HG03571 (cell line): ENCODE measurements around the gene NUAK2.
"Not testable (repeated sequence)": the region's sequence is repeated elsewhere in the genome, so short reads cannot be mapped to it uniquely, and the experiment has no call there.

Source experiments
- ATAC-seq: cut with Tn5 transposase; IDR thresholded peaks from one replicate; pipeline ENCODE4 v1.9.1; 2021; ENCODE audit not compliant: unreplicated experiment

NUAK2 gene

DNA sequence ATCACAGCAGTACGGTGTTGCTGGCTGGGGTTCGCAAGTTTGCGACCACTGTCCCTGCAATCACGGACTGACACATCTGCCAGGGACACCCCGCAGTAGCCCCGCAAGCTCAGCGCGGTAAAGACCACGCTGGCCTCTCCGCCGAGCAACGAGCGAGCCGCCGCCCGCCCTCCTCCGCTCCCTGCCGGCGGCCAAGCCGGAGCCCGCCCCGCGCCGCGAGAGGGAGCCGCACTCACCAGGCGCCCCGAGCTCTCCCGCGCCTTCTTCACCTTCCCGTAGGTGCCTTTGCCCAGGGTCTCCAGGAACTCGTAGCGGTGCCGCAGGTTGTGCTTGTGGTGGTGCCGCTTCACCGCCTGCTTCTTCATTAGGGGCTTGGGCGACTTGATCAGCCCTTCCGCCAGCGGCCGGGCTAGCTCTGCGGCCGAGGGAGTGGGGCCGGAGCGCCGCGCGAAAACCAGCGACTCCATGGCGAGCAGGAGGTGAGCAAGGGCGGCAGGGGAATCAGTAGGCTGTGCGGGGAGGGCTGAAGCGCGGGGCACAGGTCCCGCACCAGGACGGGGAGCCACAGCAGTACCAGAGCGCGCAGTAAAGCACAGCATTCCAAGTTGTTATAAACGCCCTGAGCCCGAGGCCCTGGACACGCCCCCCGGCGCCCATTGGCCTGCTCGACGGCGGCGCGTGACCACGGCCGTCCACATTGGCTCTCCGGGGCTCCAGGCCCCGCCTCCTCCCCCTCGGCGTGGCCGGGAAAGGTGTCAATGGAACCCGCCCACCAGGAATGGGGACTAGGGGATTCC lies at the start of gene NUAK2:
NUAK2 (minus strand) TSS at position 584 of the 797 bp plus-strand sequence; CDS start at position 467, 117 bp downstream.
- no peak for ATAC-seq

DNA sequence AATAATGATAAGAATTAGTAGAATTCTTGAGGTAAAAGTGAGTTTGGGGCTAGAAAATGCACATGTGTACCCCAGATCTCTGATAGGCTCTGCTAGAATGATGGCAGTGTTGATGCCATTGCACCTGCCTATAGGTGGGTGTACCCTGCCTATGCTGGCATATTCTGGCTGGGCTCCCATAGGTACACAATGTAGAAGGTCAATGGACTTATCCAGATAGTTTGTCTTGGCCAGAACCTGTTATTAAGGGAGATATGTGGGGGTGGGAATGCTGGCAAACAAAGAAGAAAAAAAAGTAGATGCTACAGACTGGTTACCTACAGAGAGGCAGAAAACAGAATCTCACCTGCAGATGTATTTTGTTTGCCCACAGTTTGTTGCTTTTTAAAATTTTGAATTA lies 49.2 kb upstream of the NUAK2 start:
- ATAC-seq = no peak

DNA sequence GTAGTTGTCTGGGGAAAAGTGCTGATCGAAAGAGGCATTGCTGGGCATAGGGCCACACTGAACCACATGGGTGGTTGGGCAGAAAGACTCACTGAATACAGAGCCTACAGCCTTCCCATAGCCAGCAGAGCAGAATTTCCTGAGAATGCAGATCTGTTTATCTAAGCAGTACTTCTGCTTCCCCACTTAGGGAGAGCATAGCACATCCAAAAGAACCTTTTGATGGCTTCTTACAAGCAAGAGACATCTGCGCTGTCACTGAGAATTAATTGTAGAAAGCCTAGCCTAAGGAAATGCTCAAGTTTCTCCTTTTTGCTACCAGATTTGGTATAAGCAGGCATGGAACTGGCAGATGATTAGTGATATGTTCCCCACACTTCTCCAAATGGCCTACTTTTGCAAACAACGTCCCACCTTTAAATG lies 48.2 kb upstream of the NUAK2 start:
- ATAC-seq = no peak

DNA sequence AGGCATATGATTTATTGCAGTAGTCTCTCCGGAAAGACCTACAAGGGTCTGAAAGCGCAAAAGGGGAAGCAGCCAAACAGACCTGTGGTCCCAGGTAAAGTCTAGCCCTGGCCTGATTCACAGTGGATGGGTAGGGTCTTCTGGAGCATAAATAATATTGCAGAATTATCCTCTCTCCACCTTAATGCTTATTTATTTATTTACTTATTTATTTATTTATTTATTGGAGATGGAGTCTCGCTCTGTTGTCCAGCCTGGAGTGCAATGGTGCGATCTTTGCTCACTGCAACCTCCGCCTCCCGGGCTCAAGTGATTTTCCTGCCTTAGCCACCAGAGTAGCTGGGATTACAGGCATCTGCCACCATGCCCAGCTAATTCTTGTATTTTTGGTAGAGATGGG lies 46.9 kb upstream of the NUAK2 start:
- ATAC-seq = no peak

DNA sequence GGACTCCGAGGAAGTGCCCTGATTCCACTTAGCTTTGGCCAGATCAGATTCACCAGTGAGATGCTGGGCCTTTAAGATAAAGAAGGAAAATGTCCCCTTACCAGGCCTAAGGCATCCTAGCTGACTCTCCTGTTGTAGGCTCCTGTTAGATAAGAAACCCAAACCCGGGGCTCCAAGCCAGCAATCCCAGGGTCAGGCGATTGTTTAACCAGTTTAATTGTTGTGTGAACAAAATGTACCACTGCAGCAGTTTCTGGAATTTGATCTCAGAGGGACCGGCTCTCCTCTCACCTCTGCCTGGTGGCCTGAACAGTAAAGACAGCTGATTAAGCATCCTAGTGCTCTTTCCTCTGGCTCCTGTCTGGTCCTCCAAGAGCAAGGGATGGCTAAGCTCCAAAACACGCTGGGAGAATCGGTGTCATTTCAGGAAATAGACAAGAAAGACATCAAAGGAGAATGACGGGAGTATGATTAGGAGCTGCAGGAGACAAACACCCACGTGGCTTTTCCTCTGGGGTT lies 44.5 kb upstream of the NUAK2 start:
- no peak for ATAC-seq

DNA sequence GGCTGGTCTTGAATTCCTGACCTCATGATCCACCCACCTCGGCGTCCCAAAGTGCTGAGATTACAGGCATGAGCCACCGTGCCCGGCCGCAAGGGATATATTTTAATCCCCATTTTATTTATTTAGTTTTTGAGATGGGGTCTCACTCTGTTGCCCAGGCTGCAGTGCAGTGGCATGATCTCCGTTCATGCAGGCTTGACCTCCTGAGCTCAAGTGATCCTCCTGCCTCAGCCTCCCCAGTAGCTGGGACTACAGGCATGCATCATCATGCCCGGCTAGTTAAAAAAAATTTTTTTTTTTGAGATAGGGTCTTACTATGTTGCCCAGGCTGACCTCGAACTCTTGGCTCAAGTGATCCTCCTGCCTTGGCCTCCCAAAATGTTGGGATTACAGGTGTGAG lies 43.5 kb upstream of the NUAK2 start:
- ATAC-seq = not testable (repeated sequence)

DNA sequence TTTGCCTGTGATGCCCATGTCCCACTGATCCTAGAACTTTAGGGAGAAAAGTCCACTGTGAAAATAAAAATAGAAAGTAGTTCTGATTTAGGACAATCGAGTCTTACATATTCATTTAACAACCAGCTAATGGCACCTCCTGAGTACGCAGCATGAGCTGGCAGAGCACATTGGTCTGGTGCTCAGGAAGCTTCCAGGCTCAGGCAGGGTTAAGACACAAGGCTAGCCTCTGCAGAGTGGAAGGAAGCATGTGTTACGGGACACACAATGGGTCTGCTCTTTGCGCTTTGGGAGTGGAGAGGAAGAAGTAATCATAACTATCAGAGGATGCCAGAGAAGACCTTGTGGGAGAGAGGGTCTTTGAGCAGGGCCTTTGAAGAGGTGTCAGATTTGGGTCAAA lies 39.3 kb upstream of the NUAK2 start:
- ATAC-seq = no peak

DNA sequence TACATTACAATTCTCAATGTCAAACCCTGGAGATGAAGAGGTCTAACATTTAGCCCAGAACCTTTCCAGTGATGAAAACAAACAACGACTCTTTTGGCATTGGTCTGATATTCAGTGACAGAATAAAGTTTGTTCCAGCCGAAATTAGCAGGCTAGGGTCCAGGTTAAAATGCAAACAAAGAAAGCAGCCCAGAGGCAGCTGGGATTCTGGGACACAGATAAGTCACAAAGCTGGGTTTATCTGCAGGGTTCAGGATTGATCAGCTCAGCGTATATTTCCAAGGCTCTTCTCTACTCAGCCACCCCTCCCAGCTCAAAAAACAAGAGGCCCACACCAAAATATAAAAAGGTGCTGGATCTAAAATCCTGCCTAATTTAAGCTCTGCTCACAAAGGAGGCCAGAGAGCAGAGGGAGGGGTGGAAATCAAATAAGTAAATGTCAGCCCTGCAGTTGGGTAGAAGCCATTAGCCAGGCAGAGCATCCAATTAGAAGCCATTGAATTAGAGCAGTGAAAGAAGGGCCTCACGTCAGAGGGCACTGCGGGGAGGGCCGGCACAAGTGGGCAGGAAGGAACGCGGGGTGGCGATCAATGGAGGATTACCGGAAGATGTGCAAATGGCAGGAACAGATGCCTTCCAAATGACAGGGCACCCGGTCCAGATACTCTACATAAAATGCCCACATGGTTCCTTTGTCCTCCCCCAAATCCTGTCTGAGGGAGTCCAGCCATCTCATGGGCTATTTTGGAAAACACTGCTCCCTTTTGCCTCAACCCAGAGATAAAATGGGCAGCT lies 38.4 kb upstream of the NUAK2 start:
- no peak for ATAC-seq

DNA sequence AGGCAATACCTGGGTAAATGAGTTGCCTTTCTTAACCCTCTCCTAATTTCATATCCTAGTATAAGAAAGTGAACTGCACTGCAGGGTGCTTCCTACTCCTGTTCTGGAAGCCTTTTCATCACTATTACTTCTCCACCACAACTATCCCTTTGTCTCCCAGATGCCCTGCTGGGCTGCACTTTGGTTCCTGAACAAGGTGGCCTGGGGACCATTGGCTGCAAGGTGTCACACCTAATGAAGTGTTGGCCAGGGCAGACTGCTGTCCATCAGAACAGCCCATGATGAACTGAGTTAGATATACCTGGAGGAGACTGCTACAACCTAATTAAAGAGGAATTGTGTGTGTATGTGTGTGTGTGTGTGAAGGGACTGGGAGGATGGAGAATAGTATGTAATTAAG lies 37.0 kb upstream of the NUAK2 start:
- no peak for ATAC-seq

DNA sequence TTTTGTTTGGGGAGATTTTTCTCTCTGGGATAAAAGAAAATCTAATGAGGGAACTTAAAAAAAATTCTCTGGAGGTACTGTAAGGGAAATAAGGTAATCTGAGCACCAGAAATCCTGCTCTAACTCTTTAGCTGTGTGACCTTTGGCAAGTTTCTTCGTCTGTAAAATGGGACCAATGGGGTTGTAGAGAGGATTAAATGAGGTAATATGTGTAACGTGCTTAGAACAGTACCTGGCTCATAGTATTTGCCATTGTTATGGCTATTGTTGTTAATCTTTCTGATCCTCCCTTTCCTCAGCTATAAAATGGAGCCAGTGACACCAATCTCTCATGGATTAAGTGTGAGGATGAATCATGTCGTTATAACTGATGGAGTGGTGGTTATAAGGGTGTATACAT lies 36.0 kb upstream of the NUAK2 start:
- no peak for ATAC-seq

DNA sequence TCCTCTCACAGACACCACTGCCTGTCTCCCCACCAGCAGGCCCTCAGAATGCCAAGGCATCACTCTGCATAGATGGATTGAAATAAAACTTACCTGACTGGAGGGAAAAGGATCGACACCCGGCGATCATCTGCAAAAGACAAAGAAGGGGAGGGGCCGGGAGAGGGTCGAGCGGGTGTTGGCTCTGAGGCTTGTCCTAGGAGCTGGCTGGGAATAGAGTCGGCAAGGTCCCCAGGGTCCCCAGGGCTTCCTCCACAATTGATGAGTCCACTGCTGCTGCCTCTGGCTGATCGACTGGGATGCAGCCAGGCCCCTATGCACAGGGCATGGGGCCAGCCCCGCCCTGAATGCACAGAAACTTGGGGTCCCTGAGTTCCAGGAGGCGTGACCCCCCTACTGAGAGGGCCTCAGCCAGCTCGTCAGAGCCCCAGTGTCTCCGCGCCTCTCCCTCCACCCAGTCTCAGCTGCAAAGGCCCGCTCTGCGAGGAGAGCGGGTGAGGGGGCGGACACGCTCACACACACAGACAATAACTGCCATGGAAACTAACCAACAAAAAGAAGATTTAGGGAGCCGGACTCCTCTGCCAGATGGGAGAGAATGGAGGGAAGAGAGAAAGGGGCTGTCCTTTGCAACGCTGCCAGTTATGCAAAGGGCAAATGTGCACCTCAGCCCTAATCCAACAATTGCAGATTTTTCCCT lies 35.0 kb upstream of the NUAK2 start, which contains the start of gene KLHDC8A:
KLHDC8A (minus strand) TSS at position 483 of the 700 bp plus-strand sequence. CDS start 13,318 bp downstream, outside the sequence.
- ATAC-seq = no peak

DNA sequence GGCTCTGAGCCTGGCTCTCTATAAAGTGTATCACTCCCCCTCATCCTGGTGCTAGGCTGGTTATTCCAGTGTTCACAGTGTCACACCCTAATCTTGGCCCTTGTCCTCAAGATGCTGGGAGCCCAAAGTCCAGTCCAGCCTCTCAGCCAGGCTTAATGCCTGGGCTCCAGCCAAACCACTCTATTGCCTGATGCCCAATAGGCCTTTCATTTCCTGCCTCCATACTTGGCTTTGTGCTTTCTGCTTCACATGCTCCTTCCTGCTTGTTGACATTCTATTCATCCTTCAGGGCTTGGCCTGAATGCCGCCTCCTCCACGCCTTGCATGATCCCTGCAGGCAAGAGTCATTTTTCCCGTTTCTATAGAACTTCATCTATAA lies 33.5 kb upstream of the NUAK2 start:
- no peak for ATAC-seq

DNA sequence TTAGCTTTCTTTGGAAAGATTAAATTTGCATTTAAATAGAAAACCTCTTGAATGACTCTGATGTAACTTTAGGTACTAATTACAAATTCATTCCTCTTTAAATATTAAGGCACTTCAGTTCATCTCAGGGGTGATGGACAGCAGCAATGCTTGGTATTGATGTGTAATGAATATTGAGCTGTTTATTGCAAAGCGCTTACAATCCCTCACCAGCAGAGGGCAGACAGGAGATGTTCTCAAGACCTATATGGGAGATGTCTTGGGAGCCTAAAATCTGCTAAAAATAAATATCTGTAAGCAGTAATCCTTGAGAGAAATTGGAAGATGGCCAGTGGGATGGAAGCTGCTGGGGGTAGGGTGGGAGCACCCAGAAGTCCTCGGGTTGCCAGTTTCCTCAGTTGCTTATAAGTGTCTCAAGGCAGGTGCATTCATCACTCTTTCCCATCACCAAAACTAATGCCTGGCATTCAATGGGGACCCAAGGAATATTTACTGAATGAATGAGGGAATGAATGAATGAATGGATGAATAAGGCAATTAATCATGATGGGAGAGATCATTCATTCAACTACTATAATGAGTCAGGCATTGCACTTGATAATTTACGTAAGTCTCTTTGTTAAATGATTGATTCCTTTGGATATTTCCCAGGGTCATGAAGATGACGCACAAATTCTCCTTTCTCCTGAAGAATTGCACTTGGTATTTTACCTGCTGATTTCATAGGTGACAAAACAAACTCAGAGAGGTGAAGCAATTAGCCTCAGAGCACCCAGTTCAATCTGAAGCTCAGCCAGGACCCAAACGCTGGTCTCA lies 32.9 kb upstream of the NUAK2 start:
- ATAC-seq = no peak

DNA sequence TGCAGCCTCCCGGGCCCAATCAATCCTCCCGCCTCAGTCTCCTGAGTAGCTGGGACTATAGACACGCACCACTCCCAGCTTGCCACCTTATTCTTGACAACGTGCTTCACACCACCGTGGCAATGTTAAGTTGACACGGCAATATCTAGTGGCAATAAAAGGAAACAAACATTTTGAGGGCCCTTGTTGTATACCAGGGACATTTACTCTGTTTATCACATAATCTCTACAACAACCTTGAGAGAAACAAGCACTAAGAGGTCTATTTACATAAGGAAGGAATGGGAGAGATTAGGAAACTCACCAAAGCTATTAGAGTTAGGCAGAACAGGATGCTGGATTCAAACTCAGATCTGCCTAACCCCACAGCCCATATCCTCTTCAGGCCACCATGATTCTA lies 32.1 kb upstream of the NUAK2 start:
- ATAC-seq = no peak

DNA sequence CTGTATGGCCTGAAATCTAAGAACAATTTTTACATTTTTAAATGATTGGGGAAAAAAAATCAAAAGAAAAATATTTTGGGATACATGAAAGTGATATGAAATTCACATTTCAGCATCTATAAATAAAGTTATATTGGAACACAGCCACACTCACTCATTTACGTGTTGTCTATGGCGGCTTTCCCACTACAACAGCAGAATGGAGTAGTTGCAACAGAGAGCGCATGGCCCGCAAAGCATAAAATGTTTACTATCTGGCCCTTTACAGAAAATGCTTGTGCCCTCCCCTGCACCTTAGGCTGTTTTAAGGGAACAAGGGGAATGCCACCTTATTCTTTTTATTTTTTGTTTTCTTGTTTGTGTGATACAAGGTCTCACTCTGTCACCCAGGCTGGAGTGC lies 31.6 kb upstream of the NUAK2 start:
- ATAC-seq = no peak

DNA sequence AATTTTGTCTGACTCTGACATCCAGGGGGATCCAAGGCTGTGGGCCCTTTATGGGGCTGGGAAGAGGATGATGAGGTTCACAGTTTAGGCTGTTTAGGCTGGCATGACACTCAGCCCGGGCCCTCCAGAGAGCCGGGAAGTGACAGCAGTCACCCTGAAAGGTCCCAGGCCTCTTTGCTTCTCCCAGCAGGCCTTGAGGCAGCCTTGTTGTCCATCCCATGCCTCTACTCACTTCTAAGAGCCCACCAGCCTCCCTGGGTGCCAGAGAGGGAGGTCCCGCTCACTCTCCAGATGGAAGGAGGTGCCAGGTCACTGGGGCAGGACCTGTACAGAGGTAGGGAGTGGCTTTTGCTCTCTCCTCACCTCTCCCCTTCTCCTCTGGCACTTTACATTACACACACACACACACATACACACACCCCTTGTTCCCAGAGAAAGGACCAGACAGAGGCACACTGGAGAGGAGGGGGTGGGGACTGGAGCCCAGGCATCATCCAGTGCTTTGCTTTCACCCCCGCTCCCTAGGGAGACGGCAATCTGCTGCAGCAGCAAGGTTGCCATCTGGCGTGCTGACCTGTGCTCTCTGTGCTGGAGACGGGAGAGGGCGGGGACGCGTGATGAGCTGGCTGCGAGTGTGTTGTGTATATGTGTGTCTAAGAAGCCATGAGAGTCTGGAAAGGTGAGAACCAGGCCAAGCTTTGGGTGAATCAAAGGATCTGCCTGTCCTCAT lies 30.6 kb upstream of the NUAK2 start:
- no peak for ATAC-seq

DNA sequence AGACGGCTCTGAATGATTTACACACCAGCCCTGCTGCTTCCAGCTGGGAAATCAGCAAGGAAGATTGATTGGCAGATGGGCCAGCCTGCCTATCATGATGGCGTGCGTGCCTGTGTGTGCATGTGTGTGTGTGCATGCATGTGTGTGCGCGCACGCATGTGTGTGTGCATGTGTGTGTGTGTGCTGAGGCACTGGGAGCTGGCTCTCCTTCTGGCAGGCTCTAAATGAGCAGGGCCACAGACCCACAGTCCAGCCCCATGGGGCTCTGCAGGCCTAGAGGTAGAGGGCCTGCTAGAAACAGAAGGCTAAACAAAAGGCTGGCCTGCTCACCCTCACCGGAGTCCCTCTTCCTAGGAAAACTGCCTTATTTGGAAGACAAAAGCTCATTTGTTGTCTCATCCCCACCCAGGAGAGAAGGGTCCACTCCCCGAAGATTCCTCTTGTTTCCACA lies 29.2 kb upstream of the NUAK2 start:
- ATAC-seq = no peak

DNA sequence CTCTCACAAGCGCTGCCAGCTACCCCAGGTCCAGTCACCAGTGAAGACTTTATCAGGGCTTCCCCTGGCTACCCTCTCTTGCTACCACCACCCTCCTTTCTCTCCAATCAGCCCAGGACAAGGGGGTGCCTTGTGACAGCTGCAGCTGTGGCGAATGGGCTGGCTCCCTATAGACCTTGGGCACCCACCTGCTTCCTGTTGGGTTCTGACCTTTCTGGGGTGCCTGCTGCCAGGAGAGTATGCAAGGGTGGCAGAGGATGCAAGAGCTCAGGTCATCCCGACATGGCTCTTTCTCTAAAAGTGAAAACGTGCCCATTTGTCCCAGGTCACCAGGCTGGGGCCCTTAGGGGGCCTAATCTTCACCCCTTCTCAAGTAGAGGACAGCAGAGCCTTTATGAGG lies 28.6 kb upstream of the NUAK2 start:
- ATAC-seq = no peak

DNA sequence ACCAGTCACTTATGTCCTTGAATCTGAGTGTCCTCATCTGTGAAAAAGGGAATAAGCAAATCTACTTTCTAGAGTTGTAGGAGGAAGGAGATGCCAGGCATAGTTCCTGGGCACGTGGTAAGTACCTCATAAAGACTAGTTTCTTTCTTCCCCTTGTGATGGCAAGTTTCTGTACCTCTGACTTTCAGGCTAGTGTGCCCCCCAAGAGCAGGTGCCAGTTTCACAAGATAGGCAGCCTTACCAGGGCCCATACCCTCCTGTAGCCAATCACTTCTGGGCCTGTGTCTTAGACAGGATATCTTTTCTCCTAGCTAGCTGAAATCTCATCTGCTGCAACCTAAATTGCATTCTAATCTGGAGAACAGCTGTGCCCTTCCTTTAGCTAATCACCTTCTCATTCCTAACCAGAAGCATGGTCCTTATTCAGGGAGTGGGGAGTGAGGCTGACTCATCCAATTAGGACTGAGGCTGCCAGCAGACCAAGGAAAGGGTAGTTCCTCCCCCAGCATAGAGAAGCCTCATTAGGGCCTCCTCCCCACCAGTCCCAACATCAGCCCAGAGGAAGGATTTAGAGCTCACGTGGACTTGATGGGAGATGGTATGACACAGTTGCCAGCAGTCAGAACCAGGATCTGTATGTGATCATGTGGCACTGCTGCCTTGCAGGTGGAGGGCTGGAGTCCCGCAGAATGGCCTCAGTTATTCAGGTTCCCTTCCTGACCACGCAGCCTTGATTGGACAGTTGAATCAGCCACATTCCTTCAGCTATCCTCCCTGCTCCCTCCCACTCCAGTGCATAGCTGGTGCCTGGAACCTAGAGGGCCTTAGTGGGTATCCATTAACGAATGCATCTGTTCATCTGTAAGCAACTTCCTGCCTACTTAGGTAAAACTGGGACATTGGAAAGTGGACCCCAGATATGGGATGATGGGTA lies 27.3 kb upstream of the NUAK2 start:
- ATAC-seq = no peak
